Neural progenitor cell (in vitro differentiated cells): ENCODE data around the gene P2RY12. TPM values are rescaled to one million over a fixed set of nuclear protein-coding genes. Genes with fewer than 3 reads are reported as not detected.

Source experiments
- DNase-seq: peaks from one replicate; pipeline ENCODE4 v3.0.0-alpha.2; 2016; ENCODE audit warnings: low spot score
- H2AFZ ChIP-seq: fragments of 200-600 bp; sonication (generic); replicated peaks from 2 replicates; pipeline ENCODE4 v1.6.1; 2016; ENCODE audit warnings: antibody characterized with exemption
- H3F3A ChIP-seq: fragments of 200-600 bp; sonication (generic); 2 replicates; pipeline ENCODE4 v1.6.1; 2016; ENCODE audit warnings: antibody characterized with exemption, low read depth
- H3K27ac ChIP-seq: fragments of 200-600 bp; sonication (generic); 2 replicates; pipeline ENCODE4 v1.5.1; 2016; ENCODE audit warnings: mild to moderate bottlenecking
- H3K27me3 ChIP-seq: fragments of 200-600 bp; sonication (generic); 2 replicates; pipeline ENCODE4 v1.6.1; 2016; ENCODE audit warnings: mild to moderate bottlenecking, moderate library complexity
- H3K36me3 ChIP-seq: fragments of 200-600 bp; sonication (generic); 2 replicates; pipeline ENCODE4 v1.5.1; 2016
- H3K4me1 ChIP-seq: fragments of 200-600 bp; sonication (generic); 2 replicates; pipeline ENCODE4 v1.6.1; 2016; ENCODE audit warnings: mixed run types
- H3K4me2 ChIP-seq: fragments of 200-600 bp; sonication (generic); 2 replicates; pipeline ENCODE4 v1.6.1; 2016
- H3K4me3 ChIP-seq: fragments of 200-600 bp; sonication (generic); 2 replicates; pipeline ENCODE4 v1.5.1; 2016
- H3K79me2 ChIP-seq: fragments of 200-600 bp; sonication (generic); 2 replicates; pipeline ENCODE4 v1.6.1; 2016; ENCODE audit warnings: low read depth
- H3K9ac ChIP-seq: fragments of 200-600 bp; sonication (generic); 2 replicates; pipeline ENCODE4 v1.6.1; 2016
- H3K9me3 ChIP-seq: fragments of 200-600 bp; sonication (generic); 2 replicates; pipeline ENCODE4 v1.5.1; 2016; ENCODE audit warnings: low read depth
- H4K20me1 ChIP-seq: fragments of 200-600 bp; sonication (generic); 2 replicates; pipeline ENCODE4 v1.6.1; 2016; ENCODE audit warnings: low read depth
- H3K27ac Mint-ChIP-seq: 3 replicates; pipeline ENCODE4 v1.8.0; 2021; ENCODE audit warnings: mixed read lengths
- H3K27me3 Mint-ChIP-seq: 2 replicates; pipeline ENCODE4 v1.8.0; 2022; ENCODE audit warnings: low read depth, mild to moderate bottlenecking, inconsistent platforms, moderate library complexity, mixed read lengths; ENCODE audit not compliant: insufficient read depth
- H3K36me3 Mint-ChIP-seq: 3 replicates; pipeline ENCODE4 v1.8.0; 2021; ENCODE audit warnings: mixed read lengths
- H3K4me1 Mint-ChIP-seq: 3 replicates; pipeline ENCODE4 v1.8.0; 2021; ENCODE audit warnings: mixed read lengths
- H3K4me3 Mint-ChIP-seq: 3 replicates; pipeline ENCODE4 v1.8.0; 2021; ENCODE audit warnings: mild to moderate bottlenecking, moderate library complexity, mixed read lengths
- H3K9me3 Mint-ChIP-seq: 3 replicates; pipeline ENCODE4 v1.8.0; 2020; ENCODE audit warnings: mixed read lengths
- CTCF ChIP-seq: fragments of 200-600 bp; sonication (generic); IDR thresholded peaks from 2 replicates; pipeline ENCODE4 v1.5.1; 2017; ENCODE audit warnings: antibody characterized with exemption, mild to moderate bottlenecking
- EZH2 ChIP-seq: fragments of 200-600 bp; sonication (generic); IDR thresholded peaks from 2 replicates; pipeline ENCODE4 v1.6.1; 2017; ENCODE audit warnings: antibody characterized with exemption, mild to moderate bottlenecking, moderate library complexity
- EZH2phosphoT487 ChIP-seq: fragments of 200-600 bp; sonication (generic); IDR thresholded peaks from 2 replicates; pipeline ENCODE4 v1.6.1; 2017; ENCODE audit warnings: antibody characterized with exemption
- total RNA-seq: library from RNA; depleted of rRNA; stranded (reverse); fragments of >200 nt; gene quantifications from 2 replicates; pipeline ENCODE4 v1.2.3, GENCODE V29; 2015; ENCODE audit warnings: low replicate concordance

Gene P2RY12
- total RNA-seq, 1 donor from 2014 or later: not detected

DNA sequence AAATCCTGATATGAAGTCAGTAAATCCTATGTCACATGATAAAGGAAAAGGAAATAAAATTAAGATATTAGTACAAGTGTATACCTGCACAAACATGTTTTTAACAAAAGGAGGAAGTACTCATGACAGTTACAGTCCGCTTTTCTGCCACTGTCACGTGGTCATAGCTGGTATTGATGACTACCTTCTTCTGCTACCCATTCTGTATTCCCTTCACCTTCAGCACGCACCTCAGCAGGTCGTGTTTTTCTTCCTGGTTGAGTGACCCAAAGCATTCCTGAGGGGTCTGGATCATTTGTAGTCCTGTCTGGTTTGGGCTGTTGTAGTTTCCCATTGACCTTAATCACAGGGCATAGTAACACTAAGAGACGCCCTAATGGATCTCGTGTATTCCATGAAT, 35.3 kb upstream of the P2RY12 start:
- H3K4me3 ChIP-seq: no peak overlapping the region
- no peak overlapping the region for H3K9ac ChIP-seq
- Mint-ChIP-seq H3K4me3 (no peak overlapping the region), H3K27ac (no peak overlapping the region), H3K4me1 (no peaks in the 10 kb centered on the region), H3K27me3 (no peaks in the 10 kb centered on the region), H3K36me3 (peaks cover 12% of the 10 kb centered on the region), H3K9me3 (no peaks in the 10 kb centered on the region)
- no peaks in the 10 kb centered on the region for H4K20me1 ChIP-seq
- no peaks in the 10 kb centered on the region for H3K27me3 ChIP-seq
- peaks cover 3% of the 10 kb centered on the region for H3K36me3 ChIP-seq
- no peak for TF ChIP-seq EZH2
- no peak for TF ChIP-seq CTCF
- TF ChIP-seq EZH2phosphoT487: no peak
- no peak for DNase-seq
- H3F3A ChIP-seq: no peaks in the 10 kb centered on the region
- H2AFZ ChIP-seq: no peak overlapping the region
- no peak overlapping the region for H3K4me2 ChIP-seq
- H3K79me2 ChIP-seq: no peaks in the 10 kb centered on the region
- H3K9me3 ChIP-seq: no peaks in the 10 kb centered on the region
- H3K4me1 ChIP-seq: no peaks in the 10 kb centered on the region
- no peak overlapping the region for H3K27ac ChIP-seq

DNA sequence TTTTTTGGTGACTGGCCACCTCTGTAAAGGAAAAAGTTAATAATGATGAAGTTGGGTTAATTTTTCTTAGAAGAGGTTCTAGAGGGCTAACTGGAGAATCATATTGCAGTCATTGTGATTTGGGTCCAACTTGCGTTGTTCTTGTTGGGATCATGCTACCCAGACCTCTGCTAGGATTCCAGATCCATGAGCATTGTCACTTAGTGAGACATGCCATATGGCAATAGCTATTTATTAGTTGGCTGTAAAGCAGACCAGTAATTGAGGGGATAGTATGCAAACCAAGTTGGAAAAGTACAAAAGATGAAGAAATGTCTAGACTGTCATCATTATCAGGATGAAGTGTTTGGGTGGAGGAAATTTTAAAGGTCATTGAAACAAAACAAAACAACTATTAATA, 30.7 kb upstream of the P2RY12 start:
- Histone ChIP-seq H3K4me1 (no peaks in the 10 kb centered on the region), H4K20me1 (no peaks in the 10 kb centered on the region), H3K27ac (no peak overlapping the region), H3K79me2 (no peaks in the 10 kb centered on the region), H3K9ac (no peak overlapping the region), H3F3A (no peaks in the 10 kb centered on the region), H3K27me3 (no peaks in the 10 kb centered on the region), H3K4me2 (no peak overlapping the region), H3K4me3 (no peak overlapping the region), H3K9me3 (no peaks in the 10 kb centered on the region), H3K36me3 (peaks cover 3% of the 10 kb centered on the region), H2AFZ (no peak overlapping the region)
- no peaks in the 10 kb centered on the region for H3K27me3 Mint-ChIP-seq
- no peaks in the 10 kb centered on the region for H3K4me1 Mint-ChIP-seq
- no peaks in the 10 kb centered on the region for H3K9me3 Mint-ChIP-seq
- H3K36me3 Mint-ChIP-seq: peaks cover 17% of the 10 kb centered on the region
- DNase-seq: no peak
- H3K4me3 Mint-ChIP-seq: no peak overlapping the region
- no peak overlapping the region for H3K27ac Mint-ChIP-seq
- no peak for TF ChIP-seq EZH2phosphoT487
- TF ChIP-seq CTCF: no peak
- TF ChIP-seq EZH2: no peak

DNA sequence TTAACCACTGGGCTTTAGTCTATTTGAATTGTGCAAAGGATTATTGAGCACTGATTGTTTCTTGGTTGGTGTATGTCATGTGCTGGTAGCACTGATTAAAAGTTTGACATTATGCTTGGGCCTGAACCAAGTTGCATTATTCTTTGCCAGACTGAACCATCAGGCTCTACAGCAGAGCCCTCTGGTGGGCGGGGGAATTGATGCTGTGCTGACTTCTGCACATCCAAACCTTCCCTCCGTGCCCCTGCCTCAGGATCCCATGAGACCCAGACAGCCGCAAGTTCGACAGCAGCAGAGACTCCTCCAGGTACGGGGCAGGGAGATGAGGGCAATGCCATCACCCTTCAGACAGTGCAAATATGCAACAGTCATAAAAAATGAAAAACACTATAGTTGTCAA, 28.4 kb upstream of the P2RY12 start:
- Histone ChIP-seq H3K4me3 (no peak overlapping the region), H3K27me3 (no peaks in the 10 kb centered on the region), H3K79me2 (no peaks in the 10 kb centered on the region), H3K27ac (no peak overlapping the region), H3F3A (no peaks in the 10 kb centered on the region), H3K4me2 (no peak overlapping the region), H3K9me3 (no peaks in the 10 kb centered on the region), H3K36me3 (no peaks in the 10 kb centered on the region), H3K4me1 (no peaks in the 10 kb centered on the region), H3K9ac (no peak overlapping the region), H2AFZ (no peak overlapping the region), H4K20me1 (no peaks in the 10 kb centered on the region)
- H3K4me1 Mint-ChIP-seq: no peaks in the 10 kb centered on the region
- H3K4me3 Mint-ChIP-seq: no peak overlapping the region
- H3K9me3 Mint-ChIP-seq: no peaks in the 10 kb centered on the region
- no peak overlapping the region for H3K27ac Mint-ChIP-seq
- peaks cover 14% of the 10 kb centered on the region for H3K36me3 Mint-ChIP-seq
- H3K27me3 Mint-ChIP-seq: no peaks in the 10 kb centered on the region
- peak; percentile 33 for TF ChIP-seq CTCF
- no peak for TF ChIP-seq EZH2
- no peak for TF ChIP-seq EZH2phosphoT487
- peak; percentile 15 for DNase-seq
